Brain pericyte (primary cell): Measurements from ENCODE around the gene YWHAE.
"Not testable (repeated sequence)": the region's sequence is repeated elsewhere in the genome, so short reads cannot be mapped to it uniquely, and the experiment has no call there.

Source experiments
- DNase-seq: peaks from one replicate; pipeline ENCODE4 v3.0.0-alpha.2; 2012; ENCODE audit warnings: low read depth, low spot score

YWHAE gene

GRCh38 chr17:1374431-1375177 lies 25.4 kb downstream of the YWHAE start:
- no peak for DNase-seq

GRCh38 chr17:1373707-1374237 lies 26.2 kb downstream of the YWHAE start:
- no peak for DNase-seq

- no peak for DNase-seq
These were observed 27.4 kb downstream of the YWHAE start for GRCh38 chr17:1372618-1373017.

- DNase-seq = no peak
These were observed 28.0 kb downstream of the YWHAE start for GRCh38 chr17:1371893-1372590.

GRCh38 chr17:1368588-1368987 lies 31.4 kb downstream of the YWHAE start:
- no peak for DNase-seq

- no peak for DNase-seq
These were observed 32.7 kb downstream of the YWHAE start for GRCh38 chr17:1367351-1367745.

GRCh38 chr17:1366234-1366633 lies 33.8 kb downstream of the YWHAE start:
- no peak for DNase-seq

- DNase-seq = peak; percentile 43
These were observed 34.5 kb downstream of the YWHAE start for GRCh38 chr17:1365445-1366039.

- no peak for DNase-seq
These were observed 37.1 kb downstream of the YWHAE start for GRCh38 chr17:1362964-1363363.

- DNase-seq = no peak
These were observed 37.8 kb downstream of the YWHAE start for GRCh38 chr17:1362065-1362848.

GRCh38 chr17:1360975-1361374 lies 39.0 kb downstream of the YWHAE start:
- DNase-seq = no peak

- not testable (repeated sequence) for DNase-seq
These were observed 39.7 kb downstream of the YWHAE start for GRCh38 chr17:1360315-1360714.

GRCh38 chr17:1354030-1354429 lies 46.0 kb downstream of the YWHAE start:
- no peak for DNase-seq

GRCh38 chr17:1352530-1352929 lies 47.5 kb downstream of the YWHAE start:
- DNase-seq = not testable (repeated sequence)

- no peak for DNase-seq
These were observed 48.1 kb downstream of the YWHAE start for GRCh38 chr17:1351971-1352370.

- DNase-seq = no peak
These were observed 48.7 kb downstream of the YWHAE start for GRCh38 chr17:1351275-1351674.

GRCh38 chr17:1347589-1348323 lies 52.3 kb downstream of the YWHAE start:
- DNase-seq = no peak

GRCh38 chr17:1344521-1344920 lies 55.5 kb downstream of the YWHAE start:
- DNase-seq = no peak

- no peak for DNase-seq
These were observed 56.5 kb downstream of the YWHAE start for GRCh38 chr17:1343554-1343953.

GRCh38 chr17:1340371-1340770 lies 59.7 kb downstream of the YWHAE start:
- DNase-seq = no peak

- no peak for DNase-seq
These were observed 68.3 kb downstream of the YWHAE start for GRCh38 chr17:1331708-1332107.
